GM20431 (cell line): ENCODE measurements around the gene PTGIR.

Experiments used
- in situ Hi-C: fragments of 300-500 bp; cut with MseI, MboI; formaldehyde crosslinking; loops from one replicate; pipeline ENCODE4 v1.15.0; 2020; ENCODE audit warnings: low sequenced_read_pairs; ENCODE audit not compliant: unreplicated experiment

The PTGIR gene

GRCh38 chr19:46603195-46603637, 21.7 kb downstream of the PTGIR start:
- in situ Hi-C loops, result no loop called here

GRCh38 chr19:46602392-46603194, 22.3 kb downstream of the PTGIR start:
- in situ Hi-C loops, result no loop called here

GRCh38 chr19:46601318-46602224, 23.3 kb downstream of the PTGIR start, which contains the start of gene CALM3:
Gene CALM3 (plus strand): TSS chr19:46601330. CDS start chr19:46601435, 105 bp downstream.
- in situ Hi-C loops, result no loop called here

GRCh38 chr19:46600384-46601317, 24.2 kb downstream of the PTGIR start:
- in situ Hi-C loops, result no loop called here

- in situ Hi-C loops, result no loop called here
Measured at GRCh38 chr19:46599716-46600373, 25.0 kb downstream of the PTGIR start.

GRCh38 chr19:46598372-46598917, 26.4 kb downstream of the PTGIR start:
- in situ Hi-C loops, result no loop called here

- in situ Hi-C loops, result no loop called here
Measured at GRCh38 chr19:46596008-46596407, 28.9 kb downstream of the PTGIR start.

GRCh38 chr19:46591870-46592269, 33.0 kb downstream of the PTGIR start:
- in situ Hi-C loops, result no loop called here

GRCh38 chr19:46591254-46591653, 33.6 kb downstream of the PTGIR start:
- in situ Hi-C loops, result no loop called here

GRCh38 chr19:46587861-46588260, 37.0 kb downstream of the PTGIR start:
- in situ Hi-C loops, result no loop called here

- in situ Hi-C loops, result no loop called here
Measured at GRCh38 chr19:46586294-46586693, 38.6 kb downstream of the PTGIR start.

GRCh38 chr19:46585539-46585938, 39.4 kb downstream of the PTGIR start:
- in situ Hi-C loops, result no loop called here

- in situ Hi-C loops, result no loop called here
Measured at GRCh38 chr19:46580247-46580646, 44.6 kb downstream of the PTGIR start.

- in situ Hi-C loops, result no loop called here
Measured at GRCh38 chr19:46579361-46579879, 45.5 kb downstream of the PTGIR start.

GRCh38 chr19:46578450-46578849, 46.4 kb downstream of the PTGIR start:
- in situ Hi-C loops, result no loop called here

- in situ Hi-C loops, result no loop called here
Measured at GRCh38 chr19:46574533-46574932, 50.4 kb downstream of the PTGIR start.

GRCh38 chr19:46573679-46574498, 51.0 kb downstream of the PTGIR start:
- in situ Hi-C loops, result no loop called here

GRCh38 chr19:46571495-46571894, 53.4 kb downstream of the PTGIR start:
- in situ Hi-C loops, result no loop called here
